OCI-LY3 (cell line): ENCODE data around the gene SIGMAR1.

Experiments
- H2AFZ ChIP-seq: fragments of 200-600, 300-600 bp; shearing (Covaris generic); 2 replicates; pipeline ENCODE4 v1.6.0; 2014; ENCODE audit warnings: antibody characterized with exemption, low read depth, low read length
- H3K27ac ChIP-seq: fragments of 200-600, 300-600 bp; sonication (generic); 2 replicates; pipeline ENCODE4 v1.5.1; 2014; ENCODE audit warnings: mild to moderate bottlenecking, low read length, moderate library complexity, mixed read lengths
- H3K27me3 ChIP-seq: fragments of 200-600, 300-600 bp; sonication (generic); 2 replicates; pipeline ENCODE4 v1.6.1; 2014; ENCODE audit warnings: low read depth, low read length, mixed read lengths
- H3K36me3 ChIP-seq: fragments of 200-600, 300-600 bp; sonication (generic); replicated peaks from 2 replicates; pipeline ENCODE3; 2014; ENCODE audit warnings: low read depth, low read length, mixed read lengths
- H3K4me1 ChIP-seq: fragments of 300-600, 200-600 bp; sonication (generic); 2 replicates; pipeline ENCODE4 v1.6.1; 2014; ENCODE audit warnings: low read length, mixed read lengths
- H3K4me2 ChIP-seq: fragments of 200-600, 300-600 bp; sonication (generic); 2 replicates; pipeline ENCODE4 v1.6.1; 2014; ENCODE audit warnings: low read length, mixed read lengths
- H3K4me3 ChIP-seq: fragments of 300-600, 200-600 bp; sonication (generic); 2 replicates; pipeline ENCODE4 v1.5.1; 2014; ENCODE audit warnings: antibody characterized with exemption, mild to moderate bottlenecking, low read length, moderate library complexity
- H3K79me2 ChIP-seq: fragments of 300-600, 200-600 bp; shearing (Covaris generic); 2 replicates; pipeline ENCODE4 v1.6.1; 2014; ENCODE audit warnings: mild to moderate bottlenecking, low read length, mixed read lengths
- H3K9ac ChIP-seq: fragments of 300-600, 200-600 bp; shearing (Covaris generic); 2 replicates; pipeline ENCODE4 v1.6.0; 2014; ENCODE audit warnings: mild to moderate bottlenecking, low read length, moderate library complexity
- H3K9me3 ChIP-seq: fragments of 200-600, 300-600 bp; shearing (Covaris generic); 2 replicates; pipeline ENCODE4 v1.6.1; 2014; ENCODE audit warnings: low read length, mixed read lengths; ENCODE audit not compliant: insufficient read depth
- H4K20me1 ChIP-seq: fragments of 200-600, 300-600 bp; sonication (generic); 2 replicates; pipeline ENCODE4 v1.6.1; 2016; ENCODE audit warnings: low read length, mixed read lengths; ENCODE audit not compliant: insufficient read depth
- EZH2phosphoT487 ChIP-seq: fragments of 200-600 bp; shearing (Covaris generic); IDR thresholded peaks from 2 replicates; pipeline ENCODE4 v1.6.1; 2018; ENCODE audit warnings: antibody characterized with exemption, mixed run types, low read depth
- TF ChIP-seq, protein P1 (sequence below): fragments of 200-600, 300-600 bp; sonication (generic); IDR thresholded peaks from 2 replicates; pipeline ENCODE4 v1.5.1; 2014; ENCODE audit warnings: antibody characterized with exemption, low read length, low read depth

SIGMAR1 gene

DNA sequence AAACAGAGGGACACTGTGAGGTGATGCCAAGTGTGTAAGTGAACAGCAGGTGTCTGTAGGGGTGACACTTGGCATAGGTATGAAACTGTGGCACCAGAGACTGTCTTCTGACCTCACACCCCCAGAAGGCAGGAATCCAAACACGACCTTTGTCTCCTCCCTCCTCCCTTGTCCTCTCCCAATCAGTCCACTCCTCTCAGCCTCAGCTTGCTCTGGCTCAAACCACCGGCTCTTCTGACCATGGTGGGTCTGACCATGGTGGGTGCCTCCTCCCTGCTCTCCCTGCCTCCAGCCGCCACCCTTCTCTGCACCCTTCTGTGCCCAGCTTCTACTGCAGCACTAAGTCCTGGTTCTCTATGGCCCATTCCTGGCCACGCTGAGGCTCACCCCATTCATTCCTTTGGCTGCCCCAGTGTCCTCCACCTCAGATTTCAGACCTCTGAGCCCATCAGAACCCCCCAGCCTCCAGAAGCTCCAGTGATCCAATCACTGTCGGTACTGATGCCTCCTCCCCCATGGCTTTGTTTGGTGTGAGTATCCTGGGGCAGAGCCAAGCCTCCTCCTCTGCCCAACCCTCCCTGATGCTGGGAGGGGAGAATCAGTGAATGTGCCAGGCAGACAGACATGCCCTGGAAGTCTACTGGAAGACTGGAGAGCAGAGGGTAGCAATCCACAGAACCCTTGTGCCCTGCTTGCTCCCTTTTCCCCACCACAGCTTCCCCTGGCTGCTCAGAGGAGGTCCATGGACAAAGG is 7.0 kb downstream of the SIGMAR1 start:
- Histone ChIP-seq H3K79me2 (peaks cover 9% of the 10 kb centered on the region), H3K27me3 (peaks cover 42% of the 10 kb centered on the region), H3K4me2 (no peak overlapping the region), H3K4me1 (peaks cover 7% of the 10 kb centered on the region; the same call in 1 of the 2 replicates), H3K9ac (no peak overlapping the region), H3K27ac (no peak overlapping the region), H3K9me3 (no peaks in the 10 kb centered on the region), H2AFZ (no peak overlapping the region), H3K4me3 (no peak overlapping the region), H4K20me1 (no peaks in the 10 kb centered on the region), H3K36me3 (peaks cover 9% of the 10 kb centered on the region)
- TF ChIP-seq EZH2phosphoT487: no peak
- TF ChIP-seq, protein P1, sequence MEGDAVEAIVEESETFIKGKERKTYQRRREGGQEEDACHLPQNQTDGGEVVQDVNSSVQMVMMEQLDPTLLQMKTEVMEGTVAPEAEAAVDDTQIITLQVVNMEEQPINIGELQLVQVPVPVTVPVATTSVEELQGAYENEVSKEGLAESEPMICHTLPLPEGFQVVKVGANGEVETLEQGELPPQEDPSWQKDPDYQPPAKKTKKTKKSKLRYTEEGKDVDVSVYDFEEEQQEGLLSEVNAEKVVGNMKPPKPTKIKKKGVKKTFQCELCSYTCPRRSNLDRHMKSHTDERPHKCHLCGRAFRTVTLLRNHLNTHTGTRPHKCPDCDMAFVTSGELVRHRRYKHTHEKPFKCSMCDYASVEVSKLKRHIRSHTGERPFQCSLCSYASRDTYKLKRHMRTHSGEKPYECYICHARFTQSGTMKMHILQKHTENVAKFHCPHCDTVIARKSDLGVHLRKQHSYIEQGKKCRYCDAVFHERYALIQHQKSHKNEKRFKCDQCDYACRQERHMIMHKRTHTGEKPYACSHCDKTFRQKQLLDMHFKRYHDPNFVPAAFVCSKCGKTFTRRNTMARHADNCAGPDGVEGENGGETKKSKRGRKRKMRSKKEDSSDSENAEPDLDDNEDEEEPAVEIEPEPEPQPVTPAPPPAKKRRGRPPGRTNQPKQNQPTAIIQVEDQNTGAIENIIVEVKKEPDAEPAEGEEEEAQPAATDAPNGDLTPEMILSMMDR: no peak

DNA sequence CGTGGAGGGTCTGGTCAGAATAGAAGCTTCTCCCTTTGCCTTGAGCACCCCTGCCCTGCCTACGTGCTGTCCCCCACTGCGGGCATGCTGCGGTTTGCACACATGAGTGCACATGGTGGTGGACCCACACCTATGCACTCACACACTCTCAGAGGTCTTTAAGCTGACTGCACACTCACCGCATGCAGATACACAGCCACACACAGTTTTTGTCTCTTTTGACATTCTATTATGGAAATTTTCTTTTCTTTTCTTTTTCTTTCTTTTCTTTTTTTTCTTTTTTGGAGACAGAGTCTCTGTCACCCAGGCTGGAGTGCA is 8.1 kb downstream of the SIGMAR1 start:
- H3K4me2 ChIP-seq: peak overlapping the region; percentile 71
- H2AFZ ChIP-seq: no peak overlapping the region
- no peaks in the 10 kb centered on the region for H4K20me1 ChIP-seq
- no peak overlapping the region for H3K27ac ChIP-seq
- no peaks in the 10 kb centered on the region for H3K36me3 ChIP-seq
- H3K79me2 ChIP-seq: no peaks in the 10 kb centered on the region
- no peak overlapping the region for H3K9ac ChIP-seq
- H3K9me3 ChIP-seq: no peaks in the 10 kb centered on the region
- H3K4me3 ChIP-seq: peak overlapping the region; percentile 71
- TF ChIP-seq EZH2phosphoT487: no peak
- TF ChIP-seq, protein P1: no peak
- peaks cover 42% of the 10 kb centered on the region for H3K27me3 ChIP-seq
- H3K4me1 ChIP-seq: peaks cover 7% of the 10 kb centered on the region; the same call in 1 of the 2 replicates

DNA sequence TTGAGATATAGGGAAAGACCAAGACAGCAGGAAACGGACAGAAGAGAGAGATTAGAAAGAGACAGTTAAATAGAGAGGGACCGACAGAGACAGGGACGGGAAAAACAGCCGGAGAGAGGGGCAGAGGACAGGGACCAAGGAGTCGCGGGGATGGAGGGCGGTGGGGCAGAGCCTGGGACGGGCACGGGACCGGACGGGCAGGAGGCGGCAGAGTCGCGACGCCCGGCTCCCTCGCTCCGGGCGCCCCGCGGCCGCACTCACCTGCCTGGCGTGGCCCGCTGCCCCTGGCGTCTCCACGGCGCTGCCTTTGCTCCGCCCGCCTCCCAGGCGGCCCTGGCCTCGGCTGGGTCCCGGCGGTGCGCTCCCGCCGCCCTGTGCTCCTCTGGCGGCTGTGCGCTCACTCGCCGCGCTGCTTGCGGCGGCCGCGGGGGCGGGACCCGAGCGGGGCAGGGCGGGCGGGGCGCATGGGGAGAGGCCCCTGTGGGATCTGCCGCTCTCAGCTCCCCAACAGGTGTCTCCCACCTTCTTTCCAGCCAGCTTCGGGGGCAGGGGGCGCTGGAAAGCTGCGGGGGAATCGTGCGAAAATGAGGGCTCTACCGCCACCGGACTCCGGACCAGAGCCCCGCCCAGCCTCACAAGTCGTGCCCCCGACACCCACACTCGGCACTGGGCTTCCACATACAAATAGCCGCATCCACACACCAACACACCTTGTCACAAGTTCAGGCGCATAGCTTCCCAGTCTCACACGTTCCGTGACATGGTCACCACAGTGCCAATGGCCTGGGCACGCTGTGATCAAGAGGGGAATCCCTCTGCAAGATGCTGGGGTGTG is 8.7 kb downstream of the SIGMAR1 start, which contains the start of gene ARID3C:
ARID3C (minus strand) TSS at position 411 of the 835 bp plus-strand sequence. CDS start 1,052 bp downstream, outside the sequence.
- Histone ChIP-seq H3K27ac (no peak within 1 kb of the TSS), H3K9me3 (no peaks in the 10 kb centered on the region), H3K9ac (no peak within 1 kb of the TSS), H3K79me2 (no peaks in the 10 kb centered on the region), H3K4me1 (peaks cover 7% of the 10 kb centered on the region; the same call in 1 of the 2 replicates), H3K27me3 (peaks cover 42% of the 10 kb centered on the region), H3K4me3 (peak within 1 kb of the TSS; percentile 71), H2AFZ (no peak within 1 kb of the TSS), H3K4me2 (peak within 1 kb of the TSS; percentile 71), H4K20me1 (no peaks in the 10 kb centered on the region), H3K36me3 (no peaks in the 10 kb centered on the region)
- TF ChIP-seq, protein P1: no peak
- no peak for TF ChIP-seq EZH2phosphoT487
